Uterus (tissue), 2 donors: ENCODE measurements around the gene SYNCRIP.

Experiments
- POLR2A ChIP-seq, 2 donors: fragments of 450-650 bp; IDR thresholded peaks; one replicate each; pipeline ENCODE4 v1.6.1; 2016; ENCODE audit warnings: antibody characterized with exemption in 2 of 2, mild to moderate bottlenecking in 1 of 2, moderate library complexity in 1 of 2
- TF ChIP-seq, protein P1 (sequence below), 4 experiments: fragments of 200-600 bp in 2 of 4; fragments of 450-650 bp in 2 of 4; sonication (generic) in 2 of 4; IDR thresholded peaks; one replicate each; pipeline ENCODE4 v1.5.1; 2016 to 2019; ENCODE audit warnings: antibody characterized with exemption in 4 of 4, mild to moderate bottlenecking in 2 of 4, moderate library complexity in 1 of 4

DNA sequence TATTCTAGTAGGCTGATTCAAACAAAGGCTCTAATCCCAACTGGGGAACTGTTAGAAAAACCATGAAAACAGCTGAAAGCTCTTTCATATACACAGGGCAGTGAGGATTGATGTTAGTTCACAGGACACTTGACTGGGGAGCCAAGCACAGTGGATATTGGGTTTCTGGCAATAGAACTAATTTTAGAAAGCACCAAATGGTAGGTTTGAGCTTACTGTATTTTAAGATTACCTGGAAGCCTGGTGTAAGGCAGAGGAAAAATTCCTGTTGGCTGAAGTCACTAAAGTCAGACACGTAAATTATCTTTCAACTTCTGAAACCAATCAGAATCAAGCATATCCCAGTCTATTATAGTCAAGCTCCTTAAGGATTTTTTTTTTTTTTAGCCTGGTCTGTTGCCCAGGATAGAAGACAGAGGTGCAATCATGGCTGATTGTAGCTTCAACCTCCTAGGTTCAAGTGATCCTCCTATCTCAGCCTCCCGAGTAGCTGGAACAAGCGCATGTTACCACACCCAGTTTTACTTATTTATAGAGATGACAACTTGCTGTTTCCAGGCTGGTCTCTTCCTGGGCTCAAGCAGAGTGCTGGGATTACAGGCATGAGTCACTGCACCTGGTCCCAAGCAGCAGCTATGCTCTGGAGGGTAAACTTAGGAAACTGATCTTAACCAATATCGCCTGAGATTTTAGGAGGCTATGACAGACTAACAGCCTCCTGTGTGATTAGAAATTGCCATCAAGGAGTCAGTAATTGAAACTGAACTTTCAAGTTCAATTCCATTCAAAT lies 32.5 kb upstream of the SYNCRIP start:
- TF ChIP-seq, protein P1, sequence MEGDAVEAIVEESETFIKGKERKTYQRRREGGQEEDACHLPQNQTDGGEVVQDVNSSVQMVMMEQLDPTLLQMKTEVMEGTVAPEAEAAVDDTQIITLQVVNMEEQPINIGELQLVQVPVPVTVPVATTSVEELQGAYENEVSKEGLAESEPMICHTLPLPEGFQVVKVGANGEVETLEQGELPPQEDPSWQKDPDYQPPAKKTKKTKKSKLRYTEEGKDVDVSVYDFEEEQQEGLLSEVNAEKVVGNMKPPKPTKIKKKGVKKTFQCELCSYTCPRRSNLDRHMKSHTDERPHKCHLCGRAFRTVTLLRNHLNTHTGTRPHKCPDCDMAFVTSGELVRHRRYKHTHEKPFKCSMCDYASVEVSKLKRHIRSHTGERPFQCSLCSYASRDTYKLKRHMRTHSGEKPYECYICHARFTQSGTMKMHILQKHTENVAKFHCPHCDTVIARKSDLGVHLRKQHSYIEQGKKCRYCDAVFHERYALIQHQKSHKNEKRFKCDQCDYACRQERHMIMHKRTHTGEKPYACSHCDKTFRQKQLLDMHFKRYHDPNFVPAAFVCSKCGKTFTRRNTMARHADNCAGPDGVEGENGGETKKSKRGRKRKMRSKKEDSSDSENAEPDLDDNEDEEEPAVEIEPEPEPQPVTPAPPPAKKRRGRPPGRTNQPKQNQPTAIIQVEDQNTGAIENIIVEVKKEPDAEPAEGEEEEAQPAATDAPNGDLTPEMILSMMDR (IDR thresholded peaks at IDR 0.05): no peak
- no peak for TF ChIP-seq POLR2A (IDR thresholded peaks at IDR 0.05)
